ENCODE data around the gene HNMT. TPM values are rescaled to one million over a fixed set of nuclear protein-coding genes. Genes with fewer than 3 reads are reported as not detected.

Gene HNMT
- total RNA-seq, 4 donors from 2014 or later: 21.5 to 122 (median 60.4) TPM

DNA sequence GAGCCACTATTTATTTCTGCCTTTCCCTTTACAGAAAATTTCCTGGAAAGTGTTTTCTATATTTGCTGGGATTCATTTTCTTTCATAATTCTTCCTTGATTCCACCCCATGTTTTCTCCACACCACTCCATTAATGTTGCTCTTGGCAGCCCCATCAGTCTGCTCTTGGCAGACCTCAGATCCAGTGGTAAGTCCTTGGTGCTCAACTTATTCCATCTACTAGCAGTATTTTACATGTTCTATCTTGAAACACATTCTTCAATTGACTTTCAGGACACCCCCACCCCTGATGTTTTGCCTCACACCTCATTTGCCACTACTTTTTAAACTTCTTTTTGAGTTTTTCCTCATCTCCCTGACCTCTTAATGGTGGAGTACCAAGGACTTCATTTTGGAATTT lies 65.0 kb downstream of the HNMT start:
- H3K9me3 ChIP-seq: no peaks in the 10 kb centered on the region
- H3K4me3 ChIP-seq: no peak overlapping the region
- H3K27ac ChIP-seq: no peak overlapping the region
- no peaks in the 10 kb centered on the region for H3K36me3 ChIP-seq
- intact Hi-C loops (cut with DNase I; ENCODE audit: low total_unique reads): no loop called here
- TF ChIP-seq POLR2A (IDR thresholded peaks at IDR 0.05): no peak
- TF ChIP-seq, protein P1, sequence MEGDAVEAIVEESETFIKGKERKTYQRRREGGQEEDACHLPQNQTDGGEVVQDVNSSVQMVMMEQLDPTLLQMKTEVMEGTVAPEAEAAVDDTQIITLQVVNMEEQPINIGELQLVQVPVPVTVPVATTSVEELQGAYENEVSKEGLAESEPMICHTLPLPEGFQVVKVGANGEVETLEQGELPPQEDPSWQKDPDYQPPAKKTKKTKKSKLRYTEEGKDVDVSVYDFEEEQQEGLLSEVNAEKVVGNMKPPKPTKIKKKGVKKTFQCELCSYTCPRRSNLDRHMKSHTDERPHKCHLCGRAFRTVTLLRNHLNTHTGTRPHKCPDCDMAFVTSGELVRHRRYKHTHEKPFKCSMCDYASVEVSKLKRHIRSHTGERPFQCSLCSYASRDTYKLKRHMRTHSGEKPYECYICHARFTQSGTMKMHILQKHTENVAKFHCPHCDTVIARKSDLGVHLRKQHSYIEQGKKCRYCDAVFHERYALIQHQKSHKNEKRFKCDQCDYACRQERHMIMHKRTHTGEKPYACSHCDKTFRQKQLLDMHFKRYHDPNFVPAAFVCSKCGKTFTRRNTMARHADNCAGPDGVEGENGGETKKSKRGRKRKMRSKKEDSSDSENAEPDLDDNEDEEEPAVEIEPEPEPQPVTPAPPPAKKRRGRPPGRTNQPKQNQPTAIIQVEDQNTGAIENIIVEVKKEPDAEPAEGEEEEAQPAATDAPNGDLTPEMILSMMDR (IDR thresholded peaks at IDR 0.05): no peak
- DNase-seq: no peak
- no peaks in the 10 kb centered on the region for H3K27me3 ChIP-seq
- H3K4me1 ChIP-seq: no peaks in the 10 kb centered on the region

DNA sequence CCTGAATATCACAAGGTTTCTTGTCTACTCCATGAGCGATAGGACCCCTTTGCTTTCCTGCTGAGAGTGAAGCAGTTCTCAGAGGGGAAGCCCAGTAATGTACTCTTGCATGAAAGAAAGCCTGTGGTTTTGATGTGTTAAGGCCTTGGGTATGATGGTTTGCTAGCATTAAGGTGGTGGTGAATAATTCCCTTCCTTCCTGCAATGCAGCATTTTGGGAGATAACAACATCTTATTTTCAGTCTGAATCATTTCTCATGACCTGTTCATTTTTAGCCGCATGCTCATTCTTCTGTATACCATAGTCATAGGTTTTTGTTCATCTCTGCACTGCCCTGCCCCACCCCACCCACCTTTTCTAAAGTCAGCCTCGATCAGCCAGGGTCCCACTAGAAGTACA lies 66.2 kb downstream of the HNMT start:
- H3K27me3 ChIP-seq: no peaks in the 10 kb centered on the region
- no peaks in the 10 kb centered on the region for H3K9me3 ChIP-seq

DNA sequence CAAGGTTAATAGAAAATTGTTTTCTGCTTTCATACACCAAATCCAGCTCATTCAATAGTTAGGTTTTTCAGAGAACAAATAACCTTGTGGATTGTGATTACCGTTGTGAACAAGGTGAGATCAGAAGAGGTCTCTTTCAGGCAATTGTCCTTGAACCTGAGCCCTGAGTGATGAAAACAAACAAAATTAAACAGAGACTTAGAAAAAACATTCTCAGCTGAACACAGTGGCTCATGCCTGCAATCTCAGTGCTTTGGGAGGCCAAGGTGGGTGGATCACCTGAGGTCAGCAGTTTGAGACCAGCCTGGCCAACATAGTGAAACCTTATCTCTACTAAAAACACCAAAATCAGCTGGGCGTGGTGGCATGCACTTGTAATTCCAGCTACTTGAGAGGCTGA lies 68.1 kb downstream of the HNMT start:
- no peaks in the 10 kb centered on the region for H3K36me3 ChIP-seq
- no peak overlapping the region for H3K27ac ChIP-seq
- no peaks in the 10 kb centered on the region for H3K4me1 ChIP-seq
- intact Hi-C loops (cut with DNase I; ENCODE audit: low total_unique reads): no loop called here
- DNase-seq: no peak
- no peaks in the 10 kb centered on the region for H3K9me3 ChIP-seq
- H3K4me3 ChIP-seq: no peak overlapping the region
- H3K27me3 ChIP-seq: no peaks in the 10 kb centered on the region
- no peak for TF ChIP-seq POLR2A (IDR thresholded peaks at IDR 0.05)
- TF ChIP-seq, protein P1 (IDR thresholded peaks at IDR 0.05): no peak

More for the DNA sequence above, 66.2 kb downstream of the HNMT start:
- no peak overlapping the region for H3K27ac ChIP-seq
- H3K36me3 ChIP-seq: no peaks in the 10 kb centered on the region
- no peak overlapping the region for H3K4me3 ChIP-seq
- TF ChIP-seq, protein P1 (IDR thresholded peaks at IDR 0.05): no peak
- no peak for TF ChIP-seq POLR2A (IDR thresholded peaks at IDR 0.05)
- no peak for DNase-seq
- intact Hi-C loops (cut with DNase I; ENCODE audit: low total_unique reads): no loop called here
- no peaks in the 10 kb centered on the region for H3K4me1 ChIP-seq

DNA sequence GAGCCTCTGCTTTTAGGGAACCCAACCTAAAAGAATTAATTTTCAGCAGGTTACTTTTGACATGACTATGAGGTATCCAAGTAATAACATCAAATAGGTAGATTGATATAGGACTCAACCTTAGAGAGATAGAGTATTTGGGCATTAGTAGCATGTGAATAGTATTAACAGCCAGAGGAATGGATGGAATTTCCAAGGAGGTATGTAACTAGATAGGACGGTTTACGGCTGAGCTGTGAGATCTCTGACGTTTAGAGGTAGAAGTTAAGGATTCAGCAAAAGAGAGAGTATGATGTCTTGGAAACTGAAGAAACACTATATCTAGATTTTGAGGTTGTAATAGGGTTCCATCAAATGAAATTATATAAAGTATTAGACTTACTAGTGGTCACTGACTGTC lies 70.3 kb downstream of the HNMT start:
- Histone ChIP-seq H3K4me3 (no peak overlapping the region), H3K4me1 (no peaks in the 10 kb centered on the region), H3K27ac (no peak overlapping the region), H3K9me3 (no peaks in the 10 kb centered on the region), H3K27me3 (no peaks in the 10 kb centered on the region), H3K36me3 (no peaks in the 10 kb centered on the region)
- no peak for DNase-seq
- TF ChIP-seq, protein P1 (IDR thresholded peaks at IDR 0.05): no peak
- no peak for TF ChIP-seq POLR2A (IDR thresholded peaks at IDR 0.05)
- intact Hi-C loops (cut with DNase I; ENCODE audit: low total_unique reads): no loop called here

DNA sequence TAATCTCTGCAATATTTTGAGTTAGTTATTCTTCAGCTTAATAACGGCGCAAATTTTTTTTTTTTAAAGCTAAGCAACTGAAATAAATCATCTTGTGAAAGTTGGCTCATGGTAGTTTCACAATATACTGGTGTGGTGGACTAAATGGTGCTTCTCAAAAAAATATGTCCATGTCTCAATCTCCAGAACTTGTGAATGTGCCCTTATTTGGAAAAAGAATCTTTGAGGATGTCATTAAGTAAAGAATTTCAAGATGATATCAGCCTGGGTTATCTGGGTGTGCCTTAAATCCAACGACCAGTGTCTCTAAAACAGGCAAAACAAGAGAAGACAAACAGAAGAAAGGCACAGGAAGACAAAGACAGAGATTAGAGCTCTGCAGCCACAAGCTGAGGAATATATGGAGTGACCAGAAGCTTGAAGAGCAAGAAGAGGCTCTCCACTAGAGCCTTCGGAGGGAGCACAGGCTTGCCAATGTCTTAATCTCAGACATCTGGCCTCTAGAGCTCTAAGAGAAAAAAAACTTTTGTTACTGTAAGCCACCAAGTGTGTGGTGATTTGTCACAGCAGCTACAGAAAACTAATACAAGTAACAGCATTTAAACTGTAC lies 71.4 kb downstream of the HNMT start:
- Histone ChIP-seq H3K9me3 (no peaks in the 10 kb centered on the region), H3K27me3 (no peaks in the 10 kb centered on the region), H3K4me3 (no peak overlapping the region), H3K4me1 (no peaks in the 10 kb centered on the region), H3K36me3 (no peaks in the 10 kb centered on the region), H3K27ac (no peak overlapping the region)
- intact Hi-C loops (cut with DNase I; ENCODE audit: low total_unique reads): no loop called here
- no peak for TF ChIP-seq POLR2A (IDR thresholded peaks at IDR 0.05)
- TF ChIP-seq, protein P1 (IDR thresholded peaks at IDR 0.05): no peak
- no peak for DNase-seq
